ENCODE results near the gene MMD2.

Gene MMD2

GRCh38 chr7:4871056-4871680, 87.8 kb downstream of the MMD2 start:
- no peak for DNase-seq (ENCODE audit: low read depth in 1 of 2, low spot score in 1 of 2)

DNA sequence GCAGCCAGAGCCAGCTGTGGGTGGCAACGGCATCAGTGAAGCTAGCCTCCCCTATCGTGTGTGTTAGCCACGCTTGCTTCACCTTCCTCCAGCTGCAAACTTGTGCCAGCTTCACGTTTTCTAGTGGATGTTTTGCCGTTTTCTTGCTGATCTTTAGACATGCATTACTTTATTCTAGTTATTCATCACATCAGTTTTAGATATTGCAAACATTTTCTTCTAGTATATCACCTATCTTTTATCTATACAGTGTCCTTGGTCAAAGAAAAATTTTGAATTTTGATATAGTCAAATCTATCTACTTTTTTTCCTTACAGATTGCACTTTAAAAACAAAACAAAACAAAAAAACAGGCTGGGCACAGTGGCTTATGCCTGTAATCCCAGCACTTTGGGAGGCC, 90.5 kb downstream of the MMD2 start:
- no peak for DNase-seq (ENCODE audit: low read depth in 1 of 2, low spot score in 1 of 2)

DNA sequence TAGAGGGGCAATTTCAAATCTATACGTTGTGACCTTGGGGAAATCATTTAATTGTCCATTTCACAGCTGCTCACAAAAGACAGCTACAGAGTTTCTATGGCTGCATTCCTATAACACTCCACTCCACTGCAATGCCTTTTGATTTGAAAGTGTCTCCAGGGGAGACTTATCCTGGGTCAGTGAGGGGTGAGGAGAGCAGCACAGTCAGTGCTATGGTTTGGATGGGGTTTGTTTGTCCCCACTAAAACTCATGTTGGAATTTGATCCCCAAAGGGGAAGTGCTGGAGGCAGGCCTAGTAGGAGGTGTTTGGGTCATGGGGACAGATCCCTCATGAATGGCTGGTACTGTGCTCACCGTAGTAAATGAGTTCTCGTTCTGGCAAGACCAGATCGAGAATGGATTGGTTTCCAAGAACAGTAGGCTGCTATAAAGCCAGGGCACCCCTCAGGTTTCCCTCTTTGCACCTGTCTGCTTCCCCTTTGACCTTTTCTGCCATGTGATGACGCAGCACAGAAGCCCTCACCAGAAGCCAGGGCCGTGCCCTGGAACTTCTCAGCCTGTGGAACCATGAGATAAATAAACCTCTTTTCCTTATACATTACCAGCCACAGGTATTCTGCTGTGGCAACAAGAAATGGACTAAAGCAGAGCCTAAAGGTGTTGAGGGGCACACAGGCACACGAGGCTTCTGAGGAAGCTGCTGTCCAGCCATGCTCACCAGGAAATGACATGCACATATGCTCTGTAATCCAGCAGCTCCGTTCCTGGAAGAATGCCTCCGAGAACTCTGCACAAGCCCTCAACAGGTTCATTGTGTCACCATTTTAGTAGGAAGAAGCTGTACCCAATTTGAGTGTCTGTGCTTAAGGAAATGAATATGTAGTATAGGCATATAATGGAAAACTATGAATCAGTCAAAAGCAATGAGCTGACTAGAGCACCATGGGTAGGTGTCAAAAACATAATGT, 92.2 kb downstream of the MMD2 start:
- DNase-seq (ENCODE audit: low read depth in 1 of 2, low spot score in 1 of 2), result no peak

DNA sequence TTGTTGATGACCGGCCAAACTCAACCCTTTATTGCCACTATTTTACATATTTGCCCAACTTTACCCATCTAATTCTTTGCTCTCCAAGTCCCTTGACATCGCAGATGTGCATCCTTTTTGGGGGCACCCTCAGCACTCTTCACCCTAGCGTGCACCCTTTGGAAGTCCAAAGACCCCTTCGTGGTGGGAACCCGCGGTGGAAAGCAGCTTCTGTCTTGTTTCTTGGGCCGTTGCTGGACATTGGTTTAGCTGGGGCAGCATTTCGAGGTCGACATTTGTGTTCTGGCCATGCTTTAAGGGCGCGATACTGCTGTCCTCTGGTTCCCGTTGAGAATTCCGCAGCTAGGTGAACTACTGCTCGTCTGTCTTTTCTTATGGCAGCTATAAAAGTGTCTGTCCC, 96.8 kb downstream of the MMD2 start:
- no peak for DNase-seq (ENCODE audit: low read depth in 1 of 2, low spot score in 1 of 2)

GRCh38 chr7:4861673-4862072, 97.3 kb downstream of the MMD2 start, which contains the start of gene PAPOLB:
Gene PAPOLB (minus strand): TSS chr7:4862030. CDS start chr7:4861810, 220 bp downstream.
- no peak for DNase-seq (ENCODE audit: low read depth in 1 of 2, low spot score in 1 of 2)

GRCh38 chr7:4861227-4861626, 97.8 kb downstream of the MMD2 start:
- no peak for DNase-seq (ENCODE audit: low read depth in 1 of 2, low spot score in 1 of 2)

DNA sequence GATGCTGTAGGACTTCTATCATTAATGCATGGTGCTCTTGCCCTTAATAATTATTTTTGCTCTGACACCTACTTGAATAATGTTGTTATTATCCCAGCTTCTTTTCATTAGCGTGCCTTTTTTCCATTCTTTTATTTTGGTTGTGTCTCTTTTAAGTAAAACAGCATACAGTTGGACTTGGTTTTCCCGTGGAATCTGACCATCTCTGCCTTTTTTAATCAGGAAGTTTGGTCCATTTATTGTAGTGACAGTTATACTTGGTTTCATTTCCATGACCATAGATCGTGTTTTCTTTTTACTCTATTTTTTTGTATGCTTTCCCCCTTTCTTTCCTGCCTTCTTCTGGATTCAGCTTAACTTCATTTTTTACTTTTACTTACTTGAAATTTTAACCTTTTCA, 101.8 kb downstream of the MMD2 start:
- no peak for DNase-seq (ENCODE audit: low read depth in 1 of 2, low spot score in 1 of 2)

GRCh38 chr7:4856336-4857057, 102.5 kb downstream of the MMD2 start:
- DNase-seq (ENCODE audit: low read depth in 1 of 2, low spot score in 1 of 2), result no peak
